Activated CD4-positive, alpha-beta T cell treated with anti-CD3 and anti-CD28 coated beads, Interleukin-2, Interleukin-4, amounts not matched to agents 100 ng/mL and 50 ng/mL, durations not matched to agents 16 hours and 8 hours (primary cell): Measurements from ENCODE around the gene HIVEP1.
A peak's percentile ranks its signal among the peaks of the same experiment; 100 is the strongest.
"Not testable (repeated sequence)": the region's sequence is repeated elsewhere in the genome, so short reads cannot be mapped to it uniquely, and the experiment has no call there.

Experiments
- DNase-seq: peaks from one replicate; pipeline ENCODE4 v3.0.0-alpha.2; 2020; ENCODE audit warnings: low spot score

Gene HIVEP1

GRCh38 chr6:12158686-12159415 is 146.7 kb downstream of the HIVEP1 start:
- DNase-seq = no peak

GRCh38 chr6:12160326-12160725 is 148.2 kb downstream of the HIVEP1 start:
- peak; percentile 12 for DNase-seq

- DNase-seq = no peak
Observed at GRCh38 chr6:12162213-12162612, 150.1 kb downstream of the HIVEP1 start.

GRCh38 chr6:12163149-12163548 is 151.0 kb downstream of the HIVEP1 start:
- DNase-seq = peak; percentile 47

GRCh38 chr6:12163744-12164507 is 151.8 kb downstream of the HIVEP1 start:
- DNase-seq = no peak

GRCh38 chr6:12164508-12164770 is 152.3 kb downstream of the HIVEP1 start:
- no peak for DNase-seq

- DNase-seq = no peak
Observed at GRCh38 chr6:12165297-12165696, 153.2 kb downstream of the HIVEP1 start.

- no peak for DNase-seq
Observed at GRCh38 chr6:12165722-12166280, 153.7 kb downstream of the HIVEP1 start.

GRCh38 chr6:12169377-12169776 is 157.3 kb downstream of the HIVEP1 start:
- no peak for DNase-seq

- DNase-seq = no peak
Observed at GRCh38 chr6:12170351-12171092, 158.4 kb downstream of the HIVEP1 start.

- DNase-seq = no peak
Observed at GRCh38 chr6:12171717-12172116, 159.6 kb downstream of the HIVEP1 start.

GRCh38 chr6:12172572-12172971 is 160.5 kb downstream of the HIVEP1 start:
- no peak for DNase-seq

GRCh38 chr6:12173181-12173580 is 161.1 kb downstream of the HIVEP1 start:
- DNase-seq = no peak

GRCh38 chr6:12173661-12174060 is 161.5 kb downstream of the HIVEP1 start:
- DNase-seq = no peak

GRCh38 chr6:12174878-12175277 is 162.8 kb downstream of the HIVEP1 start:
- no peak for DNase-seq

GRCh38 chr6:12175626-12176025 is 163.5 kb downstream of the HIVEP1 start:
- DNase-seq = no peak

- not testable (repeated sequence) for DNase-seq
Observed at GRCh38 chr6:12176782-12177181, 164.7 kb downstream of the HIVEP1 start.

GRCh38 chr6:12178521-12178920 is 166.4 kb downstream of the HIVEP1 start:
- DNase-seq = no peak

- DNase-seq = no peak
Observed at GRCh38 chr6:12181481-12181880, 169.4 kb downstream of the HIVEP1 start.

- DNase-seq = no peak
Observed at GRCh38 chr6:12182676-12183075, 170.6 kb downstream of the HIVEP1 start.

- DNase-seq = no peak
Observed at GRCh38 chr6:12185081-12185673, 173.1 kb downstream of the HIVEP1 start.

GRCh38 chr6:12186528-12186927 is 174.4 kb downstream of the HIVEP1 start:
- DNase-seq = no peak
